Stomach (tissue), 4 donors: ENCODE data around the gene VAV3.

ENCODE experiments used
- CTCF ChIP-seq, 7 experiments: fragments of 450-650 bp in 4 of 7; fragments of 200-600 bp in 3 of 7; sonication (generic) in 3 of 7; IDR thresholded peaks; one replicate each; pipeline ENCODE4 v1.5.1; 2016 to 2019; ENCODE audit warnings: antibody characterized with exemption in 7 of 7, control low read depth in 2 of 7, mild to moderate bottlenecking in 1 of 7
- EP300 ChIP-seq: sonication (generic); formaldehyde crosslinking; IDR thresholded peaks from one replicate; pipeline ENCODE4 v1.6.1; 2017; ENCODE audit warnings: antibody characterized with exemption
- POLR2A ChIP-seq, 4 donors: fragments of 450-650 bp; IDR thresholded peaks; one replicate each; pipeline ENCODE4 v1.6.1; 2016; ENCODE audit warnings: antibody characterized with exemption in 4 of 4, control low read depth in 2 of 4, mild to moderate bottlenecking in 1 of 4, moderate library complexity in 1 of 4
- POLR2AphosphoS5 ChIP-seq, 3 donors: sonication (generic); formaldehyde crosslinking; IDR thresholded peaks; one replicate each; pipeline ENCODE4 v1.6.1; 2016; ENCODE audit warnings: antibody characterized with exemption in 3 of 3

- no peak for TF ChIP-seq POLR2A (IDR thresholded peaks at IDR 0.05)
- TF ChIP-seq CTCF (IDR thresholded peaks at IDR 0.05), result no peak
- TF ChIP-seq EP300, result no peak
- no peak for TF ChIP-seq POLR2AphosphoS5 (IDR thresholded peaks at IDR 0.05)
These were observed 347.1 kb downstream of the VAV3 start for GRCh38 chr1:107617921-107618320.
